A549 (cell line): Measurements from ENCODE around the gene IGSF1. TPM values are rescaled to one million over a fixed set of nuclear protein-coding genes. Genes with fewer than 3 reads are reported as not detected.
A peak's percentile ranks its signal among the peaks of the same experiment; 100 is the strongest.

Experiments used
- ATAC-seq, 2 experiments: fragments of 200-7000 bp in 1 of 2; fragments of >200 bp in 1 of 2; cut with Nextera tagmentation in 1 of 2; cut with Tn5 transposase in 1 of 2; 3 replicates each; pipeline versions ENCODE4 v1.8.0 to v1.9.1; 2018 to 2020; ENCODE audit warnings: mild to moderate bottlenecking in 1 of 2, moderate library complexity in 1 of 2
- CTCF ChIA-PET: fragments of 300-600 bp; sonication (Branson Sonifier 250); formaldehyde crosslinking; extraction: SDS; loops from one replicate; lab custom pipeline; 2021; ENCODE audit warnings: antibody characterized with exemption, inconsistent platforms; lab: Yijun Ruan, JAX
- POLR2A ChIA-PET: fragments of 350-600 bp; formaldehyde crosslinking; extraction: SDS; loops from one replicate; lab custom pipeline; 2021; ENCODE audit warnings: antibody characterized with exemption, inconsistent platforms; lab: Yijun Ruan, JAX
- DNase-seq, 2 experiments: peaks; one replicate each; pipeline versions ENCODE4 v3.0.0 to v3.0.0-alpha.2; 2011 to 2016; ENCODE audit warnings: low read depth in 1 of 2, low spot score in 1 of 2
- FAIRE-seq: peaks from 2 replicates; lab custom pipeline; 2011; peaks lifted over from hg19 to GRCh38; lab: Jason Lieb, UNC
- H3K27ac ChIP-seq, 2 experiments: fragments of >200 bp; sonication (Bioruptor Twin); formaldehyde crosslinking; 3 replicates each; pipeline ENCODE4 v1.5.1; 2016 to 2017
- H3K4me1 ChIP-seq: fragments of >200 bp; sonication (Bioruptor Twin); formaldehyde crosslinking; 3 replicates; pipeline ENCODE4 v1.6.1; 2016
- H3K4me2 ChIP-seq: fragments of >200 bp; sonication (Bioruptor Twin); formaldehyde crosslinking; 3 replicates; pipeline ENCODE4 v1.6.1; 2016
- H3K4me3 ChIP-seq: fragments of >200 bp; sonication (Bioruptor Twin); formaldehyde crosslinking; 3 replicates; pipeline ENCODE4 v1.5.1; 2016
- H3K9me3 ChIP-seq: fragments of >200 bp; sonication (Bioruptor Twin); formaldehyde crosslinking; 3 replicates; pipeline ENCODE4 v1.6.1; 2016
- CBX2 ChIP-seq: fragments of 200-600 bp; sonication (generic); IDR thresholded peaks from 2 replicates; pipeline ENCODE4 v1.6.1; 2016; ENCODE audit warnings: low read depth, mild to moderate bottlenecking, borderline replicate concordance
- CHD2 ChIP-seq: fragments of 150-350 bp; IDR thresholded peaks from 2 replicates; pipeline ENCODE4 v1.6.1; 2014; ENCODE audit warnings: low read length; ENCODE audit not compliant: partially characterized antibody
- EHF ChIP-seq: fragments of 250-450 bp; sonication (Bioruptor Pico); IDR thresholded peaks from 2 replicates; pipeline ENCODE4 v1.5.0; 2020; ENCODE audit warnings: mild to moderate bottlenecking
- EP300 ChIP-seq, 2 experiments: fragments of >200 bp; sonication (Bioruptor Twin); formaldehyde crosslinking; IDR thresholded peaks; 2 replicates in 1 of 2; 3 replicates in 1 of 2; pipeline ENCODE4 v1.6.1; 2016 to 2017
- ESRRA ChIP-seq: fragments of 150-350 bp; IDR thresholded peaks from 2 replicates; pipeline ENCODE4 v1.6.1; 2014; ENCODE audit warnings: mild to moderate bottlenecking, low read length, borderline replicate concordance
- FOSL2 ChIP-seq, 2 experiments: fragments of 450-650 bp in 1 of 2; fragments of >200 bp in 1 of 2; sonication (Bioruptor Twin) in 1 of 2; formaldehyde crosslinking; IDR thresholded peaks; 2 replicates each; pipeline versions ENCODE4 v1.5.0 to v1.6.1; 2016 to 2020; ENCODE audit warnings: mild to moderate bottlenecking in 1 of 2, moderate library complexity in 1 of 2
- GATA3 ChIP-seq: IDR thresholded peaks from 2 replicates; pipeline ENCODE4 v1.6.1; 2012; ENCODE audit warnings: borderline replicate concordance
- HOXA7 ChIP-seq: fragments of 250-450 bp; sonication (Bioruptor Pico); IDR thresholded peaks from 2 replicates; pipeline ENCODE4 v1.5.0; 2020; ENCODE audit warnings: mild to moderate bottlenecking, moderate library complexity
- HOXB13 ChIP-seq: fragments of 250-450 bp; sonication (Bioruptor Pico); IDR thresholded peaks from 2 replicates; pipeline ENCODE4 v1.5.0; 2020; ENCODE audit warnings: low read depth, mild to moderate bottlenecking, moderate library complexity
- HOXB5 ChIP-seq: fragments of 250-450 bp; sonication (Bioruptor Pico); IDR thresholded peaks from 2 replicates; pipeline ENCODE4 v1.5.0; 2020; ENCODE audit warnings: mild to moderate bottlenecking, moderate library complexity
- JUN ChIP-seq, 2 experiments: fragments of >200 bp; sonication (Bioruptor Twin); formaldehyde crosslinking; IDR thresholded peaks; 2 replicates in 1 of 2; 3 replicates in 1 of 2; pipeline ENCODE4 v1.6.1; 2016 to 2017
- KDM5A ChIP-seq: fragments of 200-600 bp; sonication (generic); IDR thresholded peaks from 2 replicates; pipeline ENCODE4 v1.6.1; 2016; ENCODE audit warnings: antibody characterized with exemption, mild to moderate bottlenecking
- NPAS2 ChIP-seq: fragments of 250-450 bp; sonication (Bioruptor Pico); IDR thresholded peaks from 2 replicates; pipeline ENCODE4 v1.8.0; 2022; ENCODE audit warnings: mild to moderate bottlenecking, moderate library complexity, borderline replicate concordance
- PHF8 ChIP-seq: fragments of 200-600 bp; sonication (generic); IDR thresholded peaks from 2 replicates; pipeline ENCODE4 v1.6.1; 2016; ENCODE audit warnings: low read depth, mild to moderate bottlenecking, antibody characterized with exemption, moderate library complexity, borderline replicate concordance
- RARB ChIP-seq: fragments of 250-450 bp; sonication (Bioruptor Pico); IDR thresholded peaks from 2 replicates; pipeline ENCODE4 v1.8.0; 2021; ENCODE audit warnings: mild to moderate bottlenecking, moderate library complexity
- RNF2 ChIP-seq: fragments of 200-600 bp; sonication (generic); IDR thresholded peaks from 2 replicates; pipeline ENCODE4 v1.6.1; 2016; ENCODE audit warnings: low read depth, mild to moderate bottlenecking, antibody characterized with exemption, moderate library complexity, borderline replicate concordance
- TFCP2L1 ChIP-seq: fragments of 250-450 bp; sonication (Bioruptor Pico); IDR thresholded peaks from 2 replicates; pipeline ENCODE4 v1.5.0; 2021; ENCODE audit warnings: mild to moderate bottlenecking
- WGBS: methylation state at CpG from one replicate; pipeline ENCODE4 v1.1.6; 2017; ENCODE audit errors: missing lambda C conversion rate; 5-methylcytosine and 5-hydroxymethylcytosine counted together
- polyA plus RNA-seq, 4 experiments: library from polyadenylated mRNA; depleted of rRNA in 3 of 4; stranded (reverse); fragments of >200 nt; fragmentation: RNase III in 1 of 4; extraction: RNeasy Plus Mini Kit Qiagen cat#74134 plus additional on column Dnase treatment in 1 of 4; gene quantifications; 2 replicates in 3 of 4; 3 replicates in 1 of 4; pipeline ENCODE4 v1.2.3, GENCODE V29; 2011 to 2017
- TF ChIP-seq, protein P1 (sequence below): IDR thresholded peaks from 2 replicates; pipeline ENCODE4 v1.6.1; 2012
- TF ChIP-seq, protein P2 (sequence below): fragments of 450-650 bp; IDR thresholded peaks from 2 replicates; pipeline ENCODE4 v1.6.1; 2014; ENCODE audit warnings: antibody characterized with exemption
- TF ChIP-seq, protein P3 (sequence below): fragments of >200 bp; sonication (Bioruptor Twin); formaldehyde crosslinking; IDR thresholded peaks from 3 replicates; pipeline ENCODE4 v1.5.1; 2016
- TF ChIP-seq, protein P4 (sequence below): fragments of 150-350 bp; IDR thresholded peaks from 2 replicates; pipeline ENCODE4 v1.6.1; 2014; ENCODE audit warnings: low read depth, mild to moderate bottlenecking, low read length
- TF ChIP-seq, protein P5 (sequence below): fragments of 250-450 bp; sonication (Bioruptor Pico); IDR thresholded peaks from 2 replicates; pipeline ENCODE4 v1.5.0; 2021; ENCODE audit warnings: mild to moderate bottlenecking, moderate library complexity, borderline replicate concordance

IGSF1 gene
- polyA plus RNA-seq, 2 of the 4 experiments (the other 2 are of a cell fraction) = 0.50 to 1.9 TPM

DNA sequence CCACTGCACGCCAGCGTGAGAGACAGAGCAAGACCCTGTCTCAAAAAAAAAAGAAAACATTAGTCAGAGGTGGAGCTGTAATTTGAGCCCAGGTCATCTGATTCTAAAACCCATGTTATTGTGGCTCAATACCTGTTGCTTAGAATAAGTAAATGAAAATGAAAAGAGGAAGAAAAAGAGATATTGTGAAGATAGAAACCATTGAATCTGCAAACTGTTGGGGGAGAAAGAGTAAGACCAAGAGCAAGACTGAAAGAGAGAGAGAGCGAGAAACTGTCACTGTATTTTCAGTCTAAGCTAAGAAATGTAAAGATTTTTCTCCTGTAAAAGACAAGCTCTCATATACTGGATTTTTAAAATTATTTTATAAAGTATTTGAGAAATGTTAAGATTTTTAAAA lies 9.7 kb upstream of the IGSF1 start:
- TF ChIP-seq CHD2 (no peak), KDM5A (no peak)
- DNase-seq = no peak
- Histone ChIP-seq H3K4me3 (no peak overlapping the region), H3K9me3 (no peaks in the 10 kb centered on the region), H3K27ac (no peak overlapping the region), H3K4me1 (no peaks in the 10 kb centered on the region), H3K4me2 (no peak overlapping the region)
- peak; percentile 18 for FAIRE-seq
- ChIA-PET POLR2A (no interaction called here), CTCF (interaction anchor here (1.0 kb wide), 1 partner anchor 328 kb away, joined by 3 read pairs; no protein-coding TSS in a partner anchor)
- ATAC-seq = no peak
- WGBS = 77% methylated on average over 3 of the region's 3 CpGs

DNA sequence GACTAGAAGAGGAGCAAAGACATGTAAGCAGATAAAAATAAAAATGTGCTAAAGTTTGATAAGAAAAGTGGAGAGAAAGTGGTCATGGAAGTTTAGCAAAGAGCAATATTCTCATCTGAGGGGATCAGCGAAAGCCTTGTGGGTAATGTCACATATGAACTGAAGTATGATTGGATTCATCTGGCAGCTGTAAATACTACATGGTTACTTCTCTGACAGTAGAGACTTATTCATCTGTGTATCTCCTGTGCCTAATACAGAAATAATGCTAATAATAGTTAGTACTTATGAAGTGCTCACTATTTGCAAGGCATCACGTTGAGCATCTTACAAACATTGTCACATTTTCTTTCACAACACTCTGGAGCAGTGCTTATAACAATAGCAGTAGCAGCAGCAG lies 8.9 kb upstream of the IGSF1 start:
- POLR2A ChIA-PET = no interaction called here
- 69% methylated on average over 2 of the region's 2 CpGs for WGBS
- CTCF ChIA-PET = interaction anchor here (0.8 to 1.0 kb wide), 2 partner anchors 329 to 336 kb away, joined by 3 to 4 read pairs; no protein-coding TSS in a partner anchor
- no peak for FAIRE-seq
- no peaks in the 10 kb centered on the region for H3K9me3 ChIP-seq
- H3K4me3 ChIP-seq = no peak overlapping the region
- no peak for ATAC-seq
- H3K27ac ChIP-seq = no peak overlapping the region
- TF ChIP-seq, protein P1, sequence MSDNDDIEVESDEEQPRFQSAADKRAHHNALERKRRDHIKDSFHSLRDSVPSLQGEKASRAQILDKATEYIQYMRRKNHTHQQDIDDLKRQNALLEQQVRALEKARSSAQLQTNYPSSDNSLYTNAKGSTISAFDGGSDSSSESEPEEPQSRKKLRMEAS = no peak
- TF ChIP-seq PHF8 (no peak), HOXA7 (CRISPR knock-in tag) (no peak), RARB (CRISPR knock-in tag) (no peak), EHF (CRISPR knock-in tag) (no peak), TFCP2L1 (CRISPR knock-in tag) (no peak), HOXB5 (CRISPR knock-in tag) (no peak), JUN (IDR thresholded peaks at IDR 0.05) (no peak), EP300 (IDR thresholded peaks at IDR 0.05) (no peak), NPAS2 (CRISPR knock-in tag) (no peak), RNF2 (no peak), GATA3 (no peak), ESRRA (no peak), FOSL2 (IDR thresholded peaks at IDR 0.05) (no peak), FOSL2 (CRISPR knock-in tag; IDR thresholded peaks at IDR 0.05) (no peak), HOXB13 (CRISPR knock-in tag) (no peak)
- TF ChIP-seq, protein P2, sequence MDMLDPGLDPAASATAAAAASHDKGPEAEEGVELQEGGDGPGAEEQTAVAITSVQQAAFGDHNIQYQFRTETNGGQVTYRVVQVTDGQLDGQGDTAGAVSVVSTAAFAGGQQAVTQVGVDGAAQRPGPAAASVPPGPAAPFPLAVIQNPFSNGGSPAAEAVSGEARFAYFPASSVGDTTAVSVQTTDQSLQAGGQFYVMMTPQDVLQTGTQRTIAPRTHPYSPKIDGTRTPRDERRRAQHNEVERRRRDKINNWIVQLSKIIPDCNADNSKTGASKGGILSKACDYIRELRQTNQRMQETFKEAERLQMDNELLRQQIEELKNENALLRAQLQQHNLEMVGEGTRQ = no peak
- TF ChIP-seq, protein P3, sequence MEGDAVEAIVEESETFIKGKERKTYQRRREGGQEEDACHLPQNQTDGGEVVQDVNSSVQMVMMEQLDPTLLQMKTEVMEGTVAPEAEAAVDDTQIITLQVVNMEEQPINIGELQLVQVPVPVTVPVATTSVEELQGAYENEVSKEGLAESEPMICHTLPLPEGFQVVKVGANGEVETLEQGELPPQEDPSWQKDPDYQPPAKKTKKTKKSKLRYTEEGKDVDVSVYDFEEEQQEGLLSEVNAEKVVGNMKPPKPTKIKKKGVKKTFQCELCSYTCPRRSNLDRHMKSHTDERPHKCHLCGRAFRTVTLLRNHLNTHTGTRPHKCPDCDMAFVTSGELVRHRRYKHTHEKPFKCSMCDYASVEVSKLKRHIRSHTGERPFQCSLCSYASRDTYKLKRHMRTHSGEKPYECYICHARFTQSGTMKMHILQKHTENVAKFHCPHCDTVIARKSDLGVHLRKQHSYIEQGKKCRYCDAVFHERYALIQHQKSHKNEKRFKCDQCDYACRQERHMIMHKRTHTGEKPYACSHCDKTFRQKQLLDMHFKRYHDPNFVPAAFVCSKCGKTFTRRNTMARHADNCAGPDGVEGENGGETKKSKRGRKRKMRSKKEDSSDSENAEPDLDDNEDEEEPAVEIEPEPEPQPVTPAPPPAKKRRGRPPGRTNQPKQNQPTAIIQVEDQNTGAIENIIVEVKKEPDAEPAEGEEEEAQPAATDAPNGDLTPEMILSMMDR = no peak
- TF ChIP-seq, protein P4, sequence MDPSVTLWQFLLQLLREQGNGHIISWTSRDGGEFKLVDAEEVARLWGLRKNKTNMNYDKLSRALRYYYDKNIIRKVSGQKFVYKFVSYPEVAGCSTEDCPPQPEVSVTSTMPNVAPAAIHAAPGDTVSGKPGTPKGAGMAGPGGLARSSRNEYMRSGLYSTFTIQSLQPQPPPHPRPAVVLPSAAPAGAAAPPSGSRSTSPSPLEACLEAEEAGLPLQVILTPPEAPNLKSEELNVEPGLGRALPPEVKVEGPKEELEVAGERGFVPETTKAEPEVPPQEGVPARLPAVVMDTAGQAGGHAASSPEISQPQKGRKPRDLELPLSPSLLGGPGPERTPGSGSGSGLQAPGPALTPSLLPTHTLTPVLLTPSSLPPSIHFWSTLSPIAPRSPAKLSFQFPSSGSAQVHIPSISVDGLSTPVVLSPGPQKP = no peak
- TF ChIP-seq, all 56 proteins: peak for 0
- no peak overlapping the region for H3K4me2 ChIP-seq
- H3K4me1 ChIP-seq = no peaks in the 10 kb centered on the region
- no peak for DNase-seq

DNA sequence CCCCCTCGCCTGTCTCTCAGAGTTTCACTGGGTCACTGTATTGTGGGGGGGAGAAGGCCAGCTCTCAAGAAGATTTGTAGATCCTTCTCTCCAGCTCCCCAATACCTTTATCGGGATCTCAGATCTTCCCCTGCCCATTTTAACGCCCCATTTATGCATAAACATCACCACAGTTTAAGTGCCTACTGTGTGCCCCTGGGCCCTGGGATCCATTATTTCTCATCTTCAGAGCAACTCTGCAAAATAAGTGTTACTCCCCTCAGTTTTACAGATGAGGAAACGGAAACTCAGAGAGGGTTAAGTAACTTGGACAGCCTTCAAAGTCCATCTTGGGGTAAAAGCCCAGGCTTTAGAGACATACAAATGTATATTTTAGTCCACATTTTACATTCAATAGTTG lies 421 bp upstream of the IGSF1 start:
- WGBS = 81% methylated on average over 4 of the region's 4 CpGs
- FAIRE-seq = no peak
- Histone ChIP-seq H3K27ac (no peak overlapping the region), H3K4me1 (no peaks in the 10 kb centered on the region)
- TF ChIP-seq, protein P5, sequence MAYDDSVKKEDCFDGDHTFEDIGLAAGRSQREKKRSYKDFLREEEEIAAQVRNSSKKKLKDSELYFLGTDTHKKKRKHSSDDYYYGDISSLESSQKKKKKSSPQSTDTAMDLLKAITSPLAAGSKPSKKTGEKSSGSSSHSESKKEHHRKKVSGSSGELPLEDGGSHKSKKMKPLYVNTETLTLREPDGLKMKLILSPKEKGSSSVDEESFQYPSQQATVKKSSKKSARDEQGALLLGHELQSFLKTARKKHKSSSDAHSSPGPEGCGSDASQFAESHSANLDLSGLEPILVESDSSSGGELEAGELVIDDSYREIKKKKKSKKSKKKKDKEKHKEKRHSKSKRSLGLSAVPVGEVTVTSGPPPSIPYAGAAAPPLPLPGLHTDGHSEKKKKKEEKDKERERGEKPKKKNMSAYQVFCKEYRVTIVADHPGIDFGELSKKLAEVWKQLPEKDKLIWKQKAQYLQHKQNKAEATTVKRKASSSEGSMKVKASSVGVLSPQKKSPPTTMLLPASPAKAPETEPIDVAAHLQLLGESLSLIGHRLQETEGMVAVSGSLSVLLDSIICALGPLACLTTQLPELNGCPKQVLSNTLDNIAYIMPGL = no peak
- no peak for TF ChIP-seq CBX2
- TF ChIP-seq, all 56 proteins: peak for 0
- DNase-seq (no peak), ATAC-seq (no peak)
- Histone ChIP-seq H3K9me3 (no peaks in the 10 kb centered on the region), H3K4me3 (0 out of 3 replicates have a peak overlapping the region, but pooled peaks have one; percentile 26), H3K4me2 (peak overlapping the region; percentile 57; the same call in 1 of the 3 replicates)
- ChIA-PET POLR2A (no interaction called here), CTCF (no interaction called here)
